Skin of body (tissue), 2 donors: Measurements from ENCODE around the gene GALNTL6. TPM values are rescaled to one million over a fixed set of nuclear protein-coding genes. Genes with fewer than 3 reads are reported as not detected.

ENCODE experiments used
- DNase-seq: peaks from one replicate; lab custom pipeline; 2025; lab: John Stamatoyannopoulos, UW
- total RNA-seq: library from RNA; depleted of rRNA; stranded (reverse); fragments of >200 nt; gene quantifications from one replicate; pipeline ENCODE4 v1.2.3, GENCODE V29; 2014

The GALNTL6 gene
- total RNA-seq, 1 donor from 2014 or later, result 0.99 TPM

DNA sequence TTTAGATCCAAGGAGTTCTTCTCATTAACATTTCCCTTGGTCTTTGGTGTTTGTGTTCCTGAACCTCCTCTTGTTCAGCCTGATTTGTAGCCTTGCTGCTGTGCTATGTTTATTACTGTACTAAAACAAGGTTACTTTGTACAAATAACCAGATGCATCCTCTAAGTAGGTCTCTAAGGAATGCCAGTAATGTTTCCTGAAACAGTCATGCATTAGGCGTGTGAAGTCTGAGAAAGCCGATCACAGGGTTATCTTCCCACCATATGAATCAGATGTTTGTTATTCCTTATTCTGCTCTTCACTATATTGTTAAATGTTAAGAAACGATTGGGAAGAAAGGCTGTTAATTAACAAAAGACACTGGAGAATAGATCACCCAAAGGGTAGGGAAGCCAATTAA, 66.9 kb downstream of the GALNTL6 start:
- no peak for DNase-seq

DNA sequence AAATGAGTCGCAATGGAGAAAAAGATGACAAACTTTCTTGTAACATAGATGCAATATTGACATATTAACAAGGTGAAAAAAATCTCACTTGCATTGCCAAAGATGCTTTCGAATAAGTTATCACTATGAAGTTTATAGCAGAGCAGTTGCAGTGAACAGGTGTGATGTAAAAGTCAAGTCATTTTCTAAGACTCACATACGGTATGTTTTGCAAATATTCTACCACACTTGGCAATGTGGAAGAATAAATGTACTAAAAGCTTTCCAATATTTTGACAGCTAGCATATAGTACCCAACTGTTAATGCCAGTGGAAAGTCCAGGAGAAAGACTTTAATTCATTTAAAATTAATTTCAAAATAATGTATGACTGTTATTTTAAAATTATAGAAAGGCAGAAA, 76.5 kb downstream of the GALNTL6 start:
- no peak for DNase-seq

DNA sequence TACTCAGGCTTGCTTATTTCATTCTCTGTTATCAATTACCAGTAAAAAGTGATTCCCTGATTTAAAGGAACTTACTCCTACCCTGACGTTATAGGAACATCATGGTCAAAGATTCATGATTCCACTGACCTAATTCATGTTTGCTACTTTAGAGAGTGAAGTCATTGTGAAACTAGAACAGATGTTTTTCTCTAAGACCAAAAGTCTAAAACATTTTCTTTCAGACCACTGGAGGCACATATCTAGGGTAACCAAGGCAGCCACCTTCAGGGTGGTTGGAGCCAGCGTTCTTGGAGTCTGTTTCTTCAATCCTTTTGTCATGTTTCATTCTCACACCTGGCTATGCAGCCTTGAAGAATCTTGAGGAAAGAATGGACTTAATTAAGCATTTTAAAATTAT, 77.8 kb downstream of the GALNTL6 start:
- no peak for DNase-seq

DNA sequence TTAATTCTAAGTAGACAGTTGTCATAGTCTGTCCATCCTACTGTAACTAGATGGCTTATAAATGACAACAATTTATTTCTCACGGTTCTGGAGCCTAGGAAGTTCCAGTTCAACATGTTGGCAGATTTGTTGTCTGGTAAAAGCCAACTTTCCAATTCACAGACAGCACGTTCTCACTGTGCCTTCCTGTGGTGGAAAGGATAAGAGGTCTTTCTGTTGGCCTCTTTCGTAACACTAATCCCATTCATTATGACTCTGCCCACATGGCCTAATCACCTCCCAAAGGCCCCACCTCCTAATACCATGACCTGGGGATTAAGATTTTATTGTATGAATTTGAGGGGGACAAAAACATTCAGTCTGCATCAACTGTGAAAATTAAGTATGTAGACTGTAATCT, 83.2 kb downstream of the GALNTL6 start:
- DNase-seq, result no peak

DNA sequence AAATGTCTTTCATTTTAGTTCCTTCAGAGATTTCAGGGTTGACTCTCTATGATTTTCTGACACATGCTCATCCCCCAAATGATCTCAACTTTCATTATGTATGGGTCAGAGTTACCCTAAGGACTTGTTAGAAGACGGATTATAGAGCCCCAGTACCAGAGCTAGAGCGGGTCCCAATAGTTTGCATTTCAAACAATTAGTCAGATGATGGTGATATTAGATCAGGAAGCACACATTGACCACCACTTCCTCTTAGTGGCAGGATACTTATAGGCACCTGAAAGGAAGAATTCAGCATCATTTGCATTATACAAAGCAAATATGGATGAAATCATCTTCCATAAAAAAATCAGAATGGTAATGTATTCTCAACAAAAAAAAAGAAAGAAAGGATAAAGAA, 106.1 kb downstream of the GALNTL6 start:
- no peak for DNase-seq

DNA sequence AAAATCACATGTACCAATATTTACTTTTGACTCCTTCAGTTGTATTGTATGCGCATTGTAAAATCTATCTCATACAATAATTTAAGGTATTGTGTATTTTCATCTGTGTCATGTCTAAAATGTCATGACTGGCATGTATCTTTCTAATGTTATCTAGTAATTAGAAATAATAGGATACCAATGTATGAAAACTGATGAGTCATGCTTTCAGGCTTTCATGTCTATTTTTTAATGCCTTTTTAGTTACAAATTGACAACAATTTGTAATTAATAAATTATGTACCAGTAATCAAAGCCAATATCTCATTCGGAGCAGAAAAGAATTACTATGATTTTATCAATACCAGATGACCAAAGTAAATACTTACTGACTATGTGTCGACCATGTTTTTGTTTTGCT, 107.7 kb downstream of the GALNTL6 start:
- DNase-seq, result no peak

DNA sequence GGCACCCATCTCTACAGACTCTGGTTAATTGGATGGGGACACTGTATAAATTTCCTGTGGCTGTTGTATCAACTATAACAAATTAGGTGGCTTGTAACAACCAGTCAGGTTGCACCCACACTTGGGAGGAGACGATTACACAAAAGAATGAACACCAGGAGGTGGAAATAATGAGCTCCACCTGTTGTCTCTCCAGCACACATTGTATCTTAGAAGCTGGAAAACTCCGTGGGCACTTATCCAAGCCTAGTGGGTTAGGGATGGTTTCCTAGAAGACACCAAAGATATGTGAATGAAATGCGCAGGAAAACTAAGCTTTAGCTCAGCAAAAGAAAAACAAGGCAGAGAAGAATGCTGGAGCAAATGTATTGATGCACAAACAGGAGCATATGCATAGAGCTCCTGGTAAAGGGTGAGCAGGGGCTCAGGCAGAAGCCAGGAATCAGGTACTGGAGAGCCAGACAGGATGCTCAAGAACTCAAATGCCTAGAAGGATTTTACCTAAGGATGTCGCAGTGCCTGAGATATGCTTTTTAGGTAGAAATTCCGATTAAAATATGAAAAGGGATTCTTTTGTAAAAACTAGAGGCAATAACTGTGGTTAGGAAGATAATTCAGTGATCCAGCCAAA, 111.7 kb downstream of the GALNTL6 start:
- DNase-seq, result no peak

DNA sequence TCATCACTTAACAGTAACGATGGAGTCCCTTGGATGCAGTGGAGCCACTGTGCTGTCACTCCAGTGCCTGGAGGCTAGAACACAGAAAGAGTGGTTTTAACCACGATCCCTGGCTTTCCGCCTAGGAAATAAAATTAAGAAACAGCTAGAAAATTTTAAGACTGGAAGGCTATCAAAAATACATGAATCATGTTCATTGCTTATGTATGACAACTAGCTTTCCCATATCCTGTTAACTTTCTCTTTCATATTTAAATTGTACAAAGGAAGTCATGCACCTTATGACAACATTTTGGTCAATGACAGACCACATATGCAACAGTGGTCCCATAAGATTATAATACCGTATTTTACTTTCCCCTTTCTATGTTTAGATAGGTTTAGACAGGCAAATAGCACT, 115.1 kb downstream of the GALNTL6 start:
- no peak for DNase-seq

DNA sequence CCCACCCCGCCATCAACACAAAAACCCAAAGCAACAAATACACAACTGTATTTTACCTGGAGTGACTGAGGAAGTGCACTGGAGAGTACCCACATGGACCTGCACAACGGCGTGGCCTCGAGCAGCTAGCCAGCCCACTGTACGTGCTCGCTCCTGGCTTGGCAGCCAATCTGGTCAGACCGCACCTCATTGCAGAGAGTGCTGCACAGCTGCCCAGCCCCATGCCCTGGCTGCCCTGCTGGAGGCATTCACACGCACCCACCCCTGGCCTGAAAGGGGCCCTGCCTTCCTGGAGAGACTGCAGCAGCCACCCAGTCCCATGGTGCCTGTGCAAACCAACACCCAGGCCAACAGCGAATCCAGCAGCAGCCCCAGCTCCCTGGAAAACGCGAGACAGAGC, 116.3 kb downstream of the GALNTL6 start:
- no peak for DNase-seq

DNA sequence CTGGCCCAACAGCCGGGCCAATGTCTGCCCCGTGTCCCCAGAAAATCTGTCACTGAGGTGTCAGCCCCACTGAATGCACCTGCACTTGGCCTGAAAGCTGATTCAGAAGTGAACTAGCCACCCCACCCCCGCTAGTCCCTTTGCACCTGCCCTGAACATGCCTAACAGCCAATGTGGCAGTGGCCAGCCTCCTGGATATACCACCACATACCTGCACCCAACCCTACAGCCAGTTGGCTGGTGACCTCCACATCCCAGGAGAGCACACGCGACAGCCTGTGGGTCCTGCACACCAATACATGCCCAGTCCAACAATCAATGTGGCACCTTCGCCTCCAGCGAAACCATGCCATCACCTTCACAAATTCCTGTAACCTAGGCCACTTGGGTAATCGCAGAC, 116.7 kb downstream of the GALNTL6 start:
- no peak for DNase-seq

DNA sequence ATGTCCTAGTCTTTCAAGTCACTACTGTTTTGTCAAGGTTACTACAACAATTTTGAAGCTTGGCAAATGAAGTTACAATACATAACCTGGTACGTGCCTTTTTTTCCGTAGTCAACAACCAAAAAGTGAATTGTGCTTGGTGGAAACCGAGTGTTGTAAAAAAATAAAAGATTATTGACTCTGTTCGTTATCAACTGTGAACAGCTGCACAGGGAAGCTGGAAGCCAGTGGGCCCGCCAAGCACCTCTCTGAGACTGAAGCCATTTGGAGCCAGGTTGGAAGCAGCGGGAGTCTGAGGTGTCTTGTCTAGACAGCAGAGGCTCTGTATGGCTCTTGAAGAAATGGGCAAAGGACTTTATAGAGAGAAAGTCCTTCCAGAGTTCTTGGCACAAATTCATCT, 119.0 kb downstream of the GALNTL6 start:
- no peak for DNase-seq

DNA sequence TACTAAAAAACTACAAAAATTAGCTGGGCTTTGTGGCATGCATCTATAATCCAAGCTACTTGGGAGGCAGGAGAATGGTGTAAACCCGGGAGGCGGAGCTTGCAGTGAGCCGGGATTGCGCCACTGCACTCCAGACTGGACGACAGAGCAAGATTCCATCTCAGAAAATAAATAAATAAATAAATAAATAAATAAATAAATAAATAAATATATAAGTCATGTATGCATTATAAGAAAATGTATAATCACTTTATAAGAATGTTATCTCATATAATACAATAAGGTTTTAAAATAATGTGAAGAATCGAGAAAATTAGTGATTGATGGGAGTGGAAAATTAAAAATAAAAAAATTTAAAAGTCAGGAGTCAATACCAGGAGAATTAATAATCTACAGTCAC, 127.5 kb downstream of the GALNTL6 start:
- DNase-seq, result no peak

DNA sequence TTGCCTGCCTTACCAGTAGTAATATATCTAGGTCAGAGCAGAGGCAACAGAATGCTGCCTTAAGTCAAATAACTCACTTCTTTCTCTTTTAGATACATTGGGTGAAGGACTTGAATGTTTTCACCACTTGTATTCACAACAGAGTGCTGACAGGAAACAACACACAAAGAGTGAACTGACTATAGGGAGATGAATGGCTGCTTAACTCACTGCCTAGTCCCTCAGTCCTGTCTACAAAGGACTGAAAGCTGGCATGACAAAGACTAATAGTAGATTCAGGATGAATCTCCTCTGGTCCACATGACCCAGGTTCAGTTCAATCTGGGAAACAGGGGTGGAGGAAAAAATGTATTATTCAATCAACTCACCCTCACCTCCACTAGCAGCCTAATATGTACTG, 134.2 kb downstream of the GALNTL6 start:
- no peak for DNase-seq

DNA sequence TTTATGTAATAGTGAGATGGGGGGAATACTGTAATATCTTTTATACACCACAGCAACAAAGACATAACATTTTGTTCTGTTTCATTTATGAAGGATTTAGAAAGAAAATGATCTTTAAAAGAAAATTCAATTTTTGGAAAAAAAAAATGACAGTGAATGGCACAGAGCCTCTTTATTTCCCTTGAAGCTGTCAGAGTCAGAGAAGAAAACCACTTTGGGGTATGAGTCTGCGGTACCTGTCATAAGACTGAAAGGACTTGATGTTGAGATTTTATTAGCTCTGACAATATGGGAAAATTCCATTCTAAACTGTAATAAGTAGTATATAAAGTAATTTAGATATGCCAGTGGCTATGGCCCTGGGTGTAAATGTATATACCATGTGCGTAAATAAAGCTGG, 134.8 kb downstream of the GALNTL6 start:
- no peak for DNase-seq

DNA sequence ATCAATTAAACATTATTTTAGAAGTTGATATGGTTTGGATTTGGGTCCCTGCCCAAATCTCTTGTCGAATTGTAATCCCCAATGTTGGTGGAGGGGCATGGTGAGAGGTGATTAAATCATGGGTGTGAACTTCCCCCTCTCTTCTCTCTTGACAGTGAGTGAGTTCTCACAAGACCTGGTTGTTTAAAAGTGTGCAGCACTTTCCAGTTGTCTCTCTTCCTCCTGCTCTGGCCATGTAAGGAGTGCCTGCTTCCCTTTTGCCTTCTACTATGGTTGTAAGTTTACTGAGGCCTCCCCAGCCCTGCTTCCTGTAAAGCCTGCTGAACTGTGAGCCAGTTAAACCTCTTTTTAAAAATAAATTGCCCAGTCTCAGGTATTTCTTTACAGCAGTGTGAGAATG, 141.4 kb downstream of the GALNTL6 start:
- DNase-seq, result no peak

DNA sequence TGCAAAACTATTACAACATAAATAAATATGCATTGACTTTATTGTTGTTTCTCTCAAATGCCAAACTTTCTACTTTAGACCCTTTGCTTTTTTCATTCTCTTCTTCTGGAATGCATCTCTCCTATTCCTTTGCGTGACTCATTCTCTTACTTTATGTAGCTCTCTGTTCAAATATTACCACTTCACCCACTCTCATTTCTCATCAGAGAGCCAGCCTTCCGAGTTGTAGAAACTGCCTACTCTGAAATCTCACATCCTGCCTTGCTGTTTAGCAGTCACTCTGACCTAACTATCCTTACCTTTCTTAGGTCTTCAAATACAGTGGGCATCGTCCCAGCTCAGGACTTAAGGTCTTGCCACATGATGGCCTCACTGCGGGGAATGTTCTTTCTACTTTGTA, 143.5 kb downstream of the GALNTL6 start:
- DNase-seq, result no peak

DNA sequence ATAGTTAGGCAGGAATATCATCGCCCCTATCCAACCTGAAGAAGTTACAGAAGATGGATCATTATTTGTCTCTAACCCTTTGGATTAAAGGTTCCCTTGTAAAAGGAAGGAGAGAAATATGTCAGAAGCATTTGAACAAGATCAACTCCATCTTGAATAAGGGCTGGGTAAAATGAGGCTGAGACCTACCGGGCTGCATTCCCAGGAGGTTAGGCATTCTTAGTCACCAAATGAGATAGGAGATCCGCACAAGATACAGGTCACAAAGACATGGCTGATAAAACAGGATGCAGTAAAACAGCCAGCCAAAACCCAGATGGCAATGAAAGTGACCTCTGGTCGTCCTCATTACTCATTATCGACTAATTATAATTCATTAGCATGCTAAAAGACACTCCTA, 148.9 kb downstream of the GALNTL6 start:
- DNase-seq, result no peak

DNA sequence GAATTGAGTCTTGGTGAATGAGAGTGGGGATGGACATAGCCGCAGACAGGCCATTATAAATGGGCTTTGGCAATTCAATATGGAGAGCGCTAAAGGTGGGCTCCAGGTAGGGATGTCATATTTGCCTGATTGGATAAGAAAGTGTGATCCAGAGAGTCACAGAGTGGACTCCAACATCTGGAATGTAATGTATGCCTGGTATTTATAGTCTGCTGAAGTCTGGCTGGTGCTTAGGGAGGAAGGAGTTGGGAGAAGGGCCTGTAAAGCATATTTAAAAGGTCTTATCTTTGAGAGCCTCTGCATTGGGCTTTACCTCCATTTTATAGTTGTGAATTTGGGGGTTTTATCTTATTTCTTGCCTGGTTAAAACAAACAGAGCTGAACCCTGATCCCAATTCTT, 153.2 kb downstream of the GALNTL6 start:
- no peak for DNase-seq

DNA sequence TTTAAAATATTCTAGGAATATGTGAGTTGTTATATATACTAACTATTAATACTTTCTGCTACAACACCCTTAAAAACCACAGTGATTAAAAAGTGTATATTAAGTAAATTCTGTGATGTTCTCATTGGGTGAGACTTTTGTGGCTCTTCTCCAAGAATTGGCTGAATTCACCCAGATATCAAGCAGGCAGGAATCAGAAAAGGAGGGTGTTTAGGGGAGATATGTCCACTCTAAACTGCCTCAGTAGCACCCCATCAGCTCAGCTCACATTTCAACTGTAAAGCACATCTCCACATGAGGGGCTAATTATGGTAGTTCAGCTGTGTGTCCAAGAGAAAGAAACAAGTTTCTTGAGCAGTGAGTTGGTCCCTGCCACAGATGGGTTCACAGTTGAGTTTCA, 165.0 kb downstream of the GALNTL6 start:
- DNase-seq, result no peak

DNA sequence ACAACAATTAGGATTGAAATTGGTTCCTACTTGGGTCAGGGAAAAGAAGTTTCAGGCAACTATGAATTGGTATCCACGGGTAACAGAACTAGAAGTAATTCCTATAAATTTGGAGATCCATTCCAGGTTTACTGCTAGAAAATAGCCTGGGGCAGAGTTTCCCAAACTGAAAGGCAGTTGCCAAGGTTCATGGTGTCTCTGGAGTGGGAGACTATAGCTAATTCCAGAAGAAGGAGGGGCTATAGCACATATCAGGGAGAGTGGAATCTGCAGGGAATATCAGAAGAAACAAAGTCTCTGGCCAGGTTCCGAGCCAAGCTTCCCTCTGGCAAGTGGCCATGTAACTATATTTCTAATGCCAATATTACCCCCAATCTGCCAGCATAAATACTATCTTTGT, 166.3 kb downstream of the GALNTL6 start:
- DNase-seq, result no peak

DNA sequence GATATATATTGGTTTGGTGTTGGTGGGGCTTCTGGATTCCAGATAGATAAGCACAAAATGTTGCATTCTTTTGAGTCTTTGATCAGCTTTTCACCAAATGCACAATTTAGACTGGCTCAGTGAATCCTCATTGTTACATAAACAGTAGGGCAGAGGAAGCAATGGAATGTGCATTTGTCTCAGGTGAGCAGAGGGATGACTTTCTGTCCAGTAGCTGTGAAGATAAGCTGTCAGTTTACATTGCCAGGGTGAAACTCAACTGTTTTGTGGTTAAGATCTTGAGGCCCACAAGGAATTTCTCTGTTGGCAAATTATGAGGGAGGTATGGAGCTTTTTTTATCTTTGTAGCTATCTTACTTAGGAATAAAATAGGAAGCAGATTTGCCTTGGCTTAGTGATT, 168.0 kb downstream of the GALNTL6 start:
- no peak for DNase-seq

DNA sequence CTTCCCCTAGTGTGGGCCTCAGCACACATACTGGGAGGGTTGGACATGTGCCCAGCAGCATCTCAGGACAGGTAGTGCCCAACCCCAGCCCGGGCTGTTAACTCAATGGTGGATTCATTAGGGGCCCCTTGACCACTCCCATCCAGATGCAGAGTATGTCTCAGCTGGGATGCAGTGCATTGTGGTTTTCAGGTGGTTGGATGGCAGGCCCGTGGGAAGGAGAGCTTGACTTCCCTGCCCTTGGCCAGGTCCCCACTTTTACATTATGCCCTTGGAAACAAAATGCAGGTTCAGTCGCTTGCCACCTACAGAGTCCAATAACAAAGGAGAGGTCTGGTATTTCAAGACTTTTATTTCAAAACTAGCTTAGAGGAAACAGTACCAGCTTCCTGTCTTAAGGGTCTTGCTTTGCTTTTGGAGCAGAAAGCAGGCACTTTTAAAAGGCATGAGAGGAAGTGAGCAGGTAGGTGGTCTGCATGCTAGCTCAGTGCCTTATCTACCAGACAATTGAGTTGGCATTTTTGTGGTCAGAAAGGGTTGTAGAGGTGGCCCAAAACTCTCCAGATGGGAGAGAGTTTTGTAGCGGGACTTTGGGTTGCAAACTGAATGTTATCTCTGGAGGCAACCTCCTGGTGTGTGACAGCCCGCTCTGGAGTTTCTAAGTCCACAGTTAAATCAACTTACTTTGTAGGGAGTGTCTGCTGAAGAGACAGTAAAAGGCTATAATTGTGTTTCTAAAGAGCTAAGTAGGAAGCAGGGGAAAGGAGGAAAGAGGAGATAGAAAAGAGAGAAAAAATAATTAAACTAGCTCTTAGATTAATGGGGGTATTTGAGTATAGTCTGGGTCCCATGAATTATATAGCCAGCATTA, 171.0 kb downstream of the GALNTL6 start:
- DNase-seq, result no peak

DNA sequence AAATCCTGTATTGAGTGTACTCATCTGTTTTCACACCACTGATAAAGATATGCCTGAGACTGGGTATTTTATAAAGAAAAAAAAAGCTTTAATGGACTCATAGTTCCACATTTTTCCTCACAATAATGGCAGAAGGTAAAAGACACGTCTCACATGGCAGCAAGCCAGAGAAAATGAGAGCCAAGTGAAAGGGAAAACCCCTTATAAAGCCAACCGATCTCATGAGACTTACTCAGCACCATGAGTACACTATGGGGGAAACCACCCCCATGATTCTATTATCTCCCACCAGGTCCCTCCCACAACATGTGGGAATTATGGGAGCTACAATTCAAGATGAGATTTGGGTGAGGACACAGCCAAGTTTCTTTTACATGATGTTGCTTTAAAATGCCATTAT, 171.9 kb downstream of the GALNTL6 start:
- DNase-seq, result no peak
